RWPE1 (cell line): ENCODE measurements around the gene TAF11.
"Not testable (repeated sequence)": the region's sequence is repeated elsewhere in the genome, so short reads cannot be mapped to it uniquely, and the experiment has no call there.

Experiments used
- CTCF ChIA-PET: fragments of 350-600 bp; sonication (Branson Sonifier 250); formaldehyde crosslinking; extraction: SDS; loops from one replicate; lab custom pipeline; 2021; lab: Yijun Ruan, JAX
- POLR2A ChIA-PET: fragments of 400-600 bp; formaldehyde crosslinking; extraction: SDS; loops from one replicate; lab custom pipeline; 2020; ENCODE audit warnings: antibody characterized with exemption; ENCODE audit not compliant: low non-redundant PET; lab: Yijun Ruan, JAX
- DNase-seq: peaks from one replicate; pipeline ENCODE4 v3.0.0; 2012; ENCODE audit warnings: low spot score
- H3K27ac ChIP-seq: fragments of 450-650 bp; 2 replicates; pipeline ENCODE4 v1.5.1; 2017
- TF ChIP-seq, protein P1 (sequence below): fragments of 450-650 bp; conservative IDR thresholded peaks from 2 replicates; pipeline ENCODE4 v1.5.1; 2017; ENCODE audit warnings: low read depth, mild to moderate bottlenecking

The TAF11 gene

DNA sequence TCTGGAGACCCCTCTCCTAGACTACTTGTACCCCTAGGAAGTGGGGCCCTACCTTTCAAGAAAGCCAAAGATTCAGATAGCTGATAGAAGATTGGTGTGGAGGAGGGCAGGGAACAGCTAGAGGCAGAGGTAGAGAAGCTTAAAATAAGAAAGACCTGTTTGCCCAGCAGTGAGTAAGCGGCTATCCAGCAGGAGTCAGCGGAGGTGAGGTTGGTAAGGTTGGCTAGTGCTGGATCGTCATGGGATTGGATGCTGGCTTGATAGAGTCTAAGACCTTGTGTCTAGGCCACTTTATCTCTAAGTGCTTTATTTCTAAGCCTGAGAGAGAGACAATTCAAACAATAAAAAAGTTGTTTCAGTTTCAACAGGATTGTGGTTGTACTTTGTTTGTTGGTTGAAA is 20.4 kb upstream of the TAF11 start:
- CTCF ChIA-PET: no interaction called here
- TF ChIP-seq, protein P1, sequence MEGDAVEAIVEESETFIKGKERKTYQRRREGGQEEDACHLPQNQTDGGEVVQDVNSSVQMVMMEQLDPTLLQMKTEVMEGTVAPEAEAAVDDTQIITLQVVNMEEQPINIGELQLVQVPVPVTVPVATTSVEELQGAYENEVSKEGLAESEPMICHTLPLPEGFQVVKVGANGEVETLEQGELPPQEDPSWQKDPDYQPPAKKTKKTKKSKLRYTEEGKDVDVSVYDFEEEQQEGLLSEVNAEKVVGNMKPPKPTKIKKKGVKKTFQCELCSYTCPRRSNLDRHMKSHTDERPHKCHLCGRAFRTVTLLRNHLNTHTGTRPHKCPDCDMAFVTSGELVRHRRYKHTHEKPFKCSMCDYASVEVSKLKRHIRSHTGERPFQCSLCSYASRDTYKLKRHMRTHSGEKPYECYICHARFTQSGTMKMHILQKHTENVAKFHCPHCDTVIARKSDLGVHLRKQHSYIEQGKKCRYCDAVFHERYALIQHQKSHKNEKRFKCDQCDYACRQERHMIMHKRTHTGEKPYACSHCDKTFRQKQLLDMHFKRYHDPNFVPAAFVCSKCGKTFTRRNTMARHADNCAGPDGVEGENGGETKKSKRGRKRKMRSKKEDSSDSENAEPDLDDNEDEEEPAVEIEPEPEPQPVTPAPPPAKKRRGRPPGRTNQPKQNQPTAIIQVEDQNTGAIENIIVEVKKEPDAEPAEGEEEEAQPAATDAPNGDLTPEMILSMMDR: no peak
- H3K27ac ChIP-seq: no peak overlapping the region
- POLR2A ChIA-PET: no interaction called here
- no peak for DNase-seq

DNA sequence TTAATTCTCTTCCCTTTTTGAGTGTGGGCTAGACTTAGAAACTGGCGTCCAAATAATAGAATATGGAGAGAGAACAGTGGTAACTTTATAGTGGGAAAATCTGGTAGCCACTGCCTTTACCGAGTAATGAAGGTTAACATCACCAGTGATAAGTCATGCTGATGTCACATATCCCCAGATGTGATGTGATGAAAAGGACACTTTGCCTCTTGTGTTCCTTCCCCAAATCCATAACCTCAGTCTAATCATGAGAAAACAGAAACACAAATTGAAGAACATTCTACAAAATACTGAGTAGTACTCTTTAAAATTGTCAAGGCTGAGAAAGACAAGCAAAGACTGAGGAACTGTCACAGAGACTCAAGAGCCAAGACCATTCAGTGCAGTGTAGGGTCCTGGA is 19.0 kb upstream of the TAF11 start:
- CTCF ChIA-PET: interaction anchor here (1.7 kb wide), 1 partner anchor 15 kb away, joined by 5 read pairs; no protein-coding TSS in a partner anchor

DNA sequence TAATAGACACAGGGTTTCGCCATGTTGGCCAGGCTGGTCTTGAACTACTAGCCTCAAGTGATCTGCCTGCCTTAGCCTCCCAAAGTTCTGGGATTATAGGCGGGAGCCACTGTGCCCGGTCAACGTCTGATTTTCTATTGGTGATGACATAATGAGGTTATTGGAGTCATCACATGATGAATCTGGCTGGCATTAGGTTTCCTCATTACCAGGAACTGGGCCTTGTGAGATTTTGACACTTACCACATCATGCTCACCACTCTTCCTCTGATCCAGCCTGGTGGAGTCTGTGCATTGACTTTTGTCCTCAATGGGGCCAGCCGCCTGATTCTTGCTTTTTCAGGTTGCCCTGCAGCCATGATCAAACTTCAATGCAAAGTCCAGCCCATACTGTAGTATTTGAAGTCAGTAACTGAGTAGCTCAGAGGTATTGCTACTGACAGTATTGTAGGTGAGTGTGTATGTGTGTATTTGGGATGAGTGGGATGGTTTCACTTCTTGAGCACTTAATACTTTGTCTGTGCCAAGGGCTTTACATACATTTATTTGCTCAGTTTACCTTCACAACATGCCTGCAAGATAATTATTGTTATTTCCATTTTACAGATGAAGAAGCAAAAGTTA is 17.3 kb upstream of the TAF11 start:
- no peak for DNase-seq
- POLR2A ChIA-PET: no interaction called here
- H3K27ac ChIP-seq: no peak overlapping the region
- CTCF ChIA-PET: interaction anchor here (0.7 to 1.7 kb wide), 2 partner anchors 17 to 184 kb away, joined by 5 read pairs; no protein-coding TSS in a partner anchor
- TF ChIP-seq, protein P1: no peak

More for the DNA sequence above, 19.0 kb upstream of the TAF11 start:
- H3K27ac ChIP-seq: no peak overlapping the region
- no peak for DNase-seq
- POLR2A ChIA-PET: no interaction called here
- TF ChIP-seq, protein P1: no peak

DNA sequence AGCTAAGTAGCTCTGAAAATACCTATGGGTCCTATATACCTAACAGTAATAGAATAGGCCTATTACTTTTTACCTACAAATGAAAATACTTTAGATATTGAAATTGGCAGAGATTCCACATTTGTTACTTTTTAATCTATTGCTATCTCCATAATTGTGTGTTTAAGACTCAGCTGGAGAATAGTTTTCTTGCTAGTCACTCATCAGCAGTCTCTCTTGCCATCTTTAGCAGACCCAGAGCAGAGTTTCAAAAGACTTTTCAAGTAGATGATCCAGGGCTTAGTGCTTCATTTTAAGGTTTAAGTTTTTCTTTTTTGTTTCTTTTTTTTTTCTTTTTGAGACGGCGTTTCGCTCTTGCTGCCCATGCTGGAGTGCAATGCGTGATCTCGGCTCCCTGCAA is 14.1 kb upstream of the TAF11 start:
- CTCF ChIA-PET: interaction anchor here (0.6 kb wide), 2 partner anchors 39 to 184 kb away, joined by 3 to 4 read pairs; no protein-coding TSS in a partner anchor
- POLR2A ChIA-PET: no interaction called here
- DNase-seq: no peak
- TF ChIP-seq, protein P1: no peak
- H3K27ac ChIP-seq: no peak overlapping the region

DNA sequence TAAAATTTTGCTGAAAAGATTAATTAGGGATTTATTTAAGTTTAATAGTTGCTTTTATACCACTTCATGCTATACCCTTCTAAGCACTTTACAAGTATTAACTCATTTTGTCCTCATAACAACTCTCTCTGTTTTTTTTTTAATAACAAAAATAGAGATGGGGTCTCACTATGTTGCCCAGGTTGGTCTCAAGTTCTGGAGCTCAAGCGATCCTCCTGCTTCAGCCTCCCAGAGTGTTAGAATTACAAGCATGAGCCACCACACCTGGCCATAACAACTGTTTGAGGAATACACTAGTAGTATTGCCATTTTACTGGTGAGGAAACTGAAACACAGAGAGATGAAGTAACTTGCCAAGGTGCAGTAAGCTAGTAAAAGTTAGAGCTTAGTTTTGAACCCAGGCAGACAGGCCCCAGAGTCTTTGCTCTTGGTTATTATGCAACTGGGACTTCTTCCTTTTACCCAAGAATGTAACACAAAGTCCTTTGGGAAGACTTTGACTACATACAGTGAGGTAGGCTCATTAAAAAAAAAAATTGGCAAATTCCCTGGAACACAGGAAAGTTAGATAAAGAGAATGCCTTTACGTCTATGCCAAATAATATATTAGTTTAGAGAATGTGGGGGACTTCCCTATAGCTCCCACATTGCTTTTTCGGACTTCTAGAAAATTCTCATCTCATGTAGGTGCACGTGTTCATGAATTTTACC is 12.6 kb upstream of the TAF11 start:
- TF ChIP-seq, protein P1: no peak
- no peak overlapping the region for H3K27ac ChIP-seq
- CTCF ChIA-PET: no interaction called here
- POLR2A ChIA-PET: no interaction called here
- no peak for DNase-seq

DNA sequence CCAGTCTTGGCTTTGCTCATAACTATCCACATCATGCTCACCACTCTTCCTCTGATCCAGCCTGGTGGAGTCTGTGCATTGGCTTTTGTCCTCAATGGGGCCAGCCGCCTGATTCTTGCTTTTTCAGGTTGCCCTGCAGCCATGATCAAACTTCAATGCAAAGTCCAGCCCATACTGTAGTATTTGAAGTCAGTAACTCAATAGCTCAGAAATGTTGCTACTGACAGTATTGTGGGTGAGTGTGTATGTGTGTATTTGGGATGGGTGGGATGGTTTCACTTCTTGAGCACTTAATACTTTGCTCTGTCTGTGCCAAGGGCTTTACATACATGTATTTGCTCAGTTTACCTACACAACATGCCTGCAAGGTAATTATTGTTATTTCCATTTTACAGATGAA is 11.9 kb upstream of the TAF11 start:
- POLR2A ChIA-PET, DNase-seq, CTCF ChIA-PET, H3K27ac ChIP-seq: not testable (repeated sequence)

DNA sequence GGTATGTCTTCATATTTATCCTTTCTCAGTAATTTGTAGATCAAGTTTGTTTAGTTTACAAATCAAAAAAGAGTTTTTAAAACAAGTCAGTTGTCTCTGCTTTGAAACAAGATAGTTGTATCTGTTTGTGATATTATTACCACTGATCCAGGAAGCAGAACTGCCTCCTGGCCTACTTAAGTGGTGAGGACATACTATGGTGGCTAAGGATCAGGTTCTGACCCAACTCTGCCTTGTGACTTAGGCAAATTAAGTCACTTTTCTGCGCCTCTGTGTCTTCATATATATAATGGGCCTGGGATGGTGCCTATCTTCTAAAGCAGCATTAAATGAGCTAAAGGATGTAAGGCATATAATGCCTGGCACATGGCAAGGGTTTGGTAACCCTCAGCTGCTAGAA is 9.9 kb upstream of the TAF11 start:
- CTCF ChIA-PET: no interaction called here
- no peak overlapping the region for H3K27ac ChIP-seq
- POLR2A ChIA-PET: no interaction called here
- TF ChIP-seq, protein P1: no peak
- no peak for DNase-seq
